NCI-H128 (cell line): Measurements from ENCODE around the gene FPGS.
"Not testable (repeated sequence)": the region's sequence is repeated elsewhere in the genome, so short reads cannot be mapped to it uniquely, and the experiment has no call there.

Experiments
- DNase-seq: peaks from one replicate; lab custom pipeline; 2025; ENCODE audit not compliant: unreplicated experiment; lab: John Stamatoyannopoulos, UW

The FPGS gene

DNA sequence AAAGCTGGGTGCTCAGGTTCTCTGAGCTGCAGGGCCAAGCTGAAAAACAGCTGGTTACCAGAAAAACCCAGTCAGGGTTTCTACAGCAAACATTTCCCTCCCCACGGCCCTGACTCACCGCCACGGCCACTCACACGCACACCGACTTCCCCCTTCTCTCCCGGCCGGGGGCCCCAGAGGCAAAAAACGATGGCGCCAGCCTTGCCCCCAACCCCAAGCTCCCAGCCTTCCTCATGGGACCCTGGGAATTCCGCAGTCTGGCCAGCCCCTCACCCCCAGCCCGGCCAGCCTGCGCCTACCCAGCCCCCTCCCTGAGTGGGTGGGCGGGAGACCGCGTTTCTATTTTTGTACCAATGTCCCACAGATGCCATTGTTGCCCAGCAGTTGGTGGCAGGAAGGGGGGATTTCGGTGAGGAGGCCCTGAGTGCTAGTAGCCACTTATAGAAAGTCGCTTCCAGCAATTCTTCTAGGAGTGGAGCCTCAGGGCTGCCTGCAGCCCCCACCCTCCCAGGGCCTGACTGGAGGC, 33.4 kb downstream of the FPGS start:
- no peak for DNase-seq

DNA sequence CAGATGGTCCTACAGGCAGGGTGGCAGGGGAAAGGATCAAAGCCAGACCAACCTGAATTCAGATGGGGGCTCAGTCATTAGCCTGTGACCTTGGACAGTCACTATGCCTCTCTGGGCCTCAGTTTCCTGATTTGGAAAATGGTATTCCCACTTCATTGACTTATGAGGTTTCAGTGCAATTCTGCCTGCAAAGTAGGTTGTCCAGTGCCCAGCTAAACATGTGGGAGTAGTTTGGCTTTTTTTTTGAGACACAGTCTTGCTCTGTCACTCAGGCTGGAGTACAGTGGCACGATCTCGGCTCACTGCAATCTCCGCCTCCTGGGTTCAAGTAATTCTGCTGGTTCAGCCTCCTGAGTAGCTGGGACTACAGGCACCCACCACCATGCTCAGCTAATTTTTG, 33.9 kb downstream of the FPGS start:
- DNase-seq = not testable (repeated sequence)

DNA sequence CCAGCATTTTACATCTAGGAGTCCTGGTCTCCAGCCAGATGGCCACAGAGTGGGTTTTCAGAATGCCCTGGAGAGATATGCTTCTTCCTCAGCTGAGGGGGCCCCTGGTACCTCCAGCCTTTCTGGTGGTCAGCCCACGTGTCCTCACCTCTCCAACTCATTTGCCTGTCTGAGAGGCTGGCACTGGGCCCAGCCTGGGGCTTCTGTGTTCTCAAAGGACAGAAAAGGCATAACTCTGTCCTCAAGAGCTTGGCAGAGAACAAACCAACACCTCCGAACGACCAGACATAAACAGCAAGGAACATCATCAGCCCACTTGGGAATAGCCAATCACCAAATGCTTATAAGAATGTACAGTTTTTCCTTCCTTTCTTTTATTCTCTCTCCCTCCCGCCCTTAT, 34.7 kb downstream of the FPGS start:
- no peak for DNase-seq

DNA sequence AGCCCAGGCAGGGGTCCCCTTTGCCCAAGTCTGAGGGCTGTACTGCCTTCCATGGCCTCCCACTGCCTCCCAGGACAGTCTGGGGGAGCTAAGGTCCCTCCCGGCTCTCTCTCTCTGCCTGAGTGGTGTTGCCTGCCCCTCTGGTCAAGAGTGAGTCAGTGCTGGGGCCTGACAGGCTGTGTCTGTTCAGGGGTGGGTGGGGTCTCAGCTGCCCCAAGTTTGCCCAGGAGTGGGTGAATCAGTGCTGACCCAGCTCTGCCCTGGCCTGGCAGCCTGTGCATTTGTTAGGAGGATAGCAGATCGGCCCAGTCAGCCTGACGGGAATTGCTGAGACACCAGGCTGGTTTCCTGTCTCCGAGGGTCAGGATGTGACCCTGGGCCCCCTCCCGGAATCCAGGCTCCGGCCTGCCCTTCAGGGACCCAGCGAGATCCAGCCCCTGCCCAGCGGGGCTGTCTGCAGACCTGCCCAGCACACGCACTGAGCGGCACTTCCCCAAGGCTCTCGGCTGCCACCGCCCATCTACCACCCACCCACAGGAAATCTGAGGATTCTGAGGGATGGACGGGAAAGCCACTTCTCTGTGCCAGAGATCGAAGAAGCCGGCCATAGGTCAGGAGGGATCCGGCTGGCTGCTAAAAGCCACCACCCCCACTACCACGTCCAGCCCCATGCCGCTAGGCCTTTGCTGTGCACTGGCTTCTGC, 35.8 kb downstream of the FPGS start:
- no peak for DNase-seq

DNA sequence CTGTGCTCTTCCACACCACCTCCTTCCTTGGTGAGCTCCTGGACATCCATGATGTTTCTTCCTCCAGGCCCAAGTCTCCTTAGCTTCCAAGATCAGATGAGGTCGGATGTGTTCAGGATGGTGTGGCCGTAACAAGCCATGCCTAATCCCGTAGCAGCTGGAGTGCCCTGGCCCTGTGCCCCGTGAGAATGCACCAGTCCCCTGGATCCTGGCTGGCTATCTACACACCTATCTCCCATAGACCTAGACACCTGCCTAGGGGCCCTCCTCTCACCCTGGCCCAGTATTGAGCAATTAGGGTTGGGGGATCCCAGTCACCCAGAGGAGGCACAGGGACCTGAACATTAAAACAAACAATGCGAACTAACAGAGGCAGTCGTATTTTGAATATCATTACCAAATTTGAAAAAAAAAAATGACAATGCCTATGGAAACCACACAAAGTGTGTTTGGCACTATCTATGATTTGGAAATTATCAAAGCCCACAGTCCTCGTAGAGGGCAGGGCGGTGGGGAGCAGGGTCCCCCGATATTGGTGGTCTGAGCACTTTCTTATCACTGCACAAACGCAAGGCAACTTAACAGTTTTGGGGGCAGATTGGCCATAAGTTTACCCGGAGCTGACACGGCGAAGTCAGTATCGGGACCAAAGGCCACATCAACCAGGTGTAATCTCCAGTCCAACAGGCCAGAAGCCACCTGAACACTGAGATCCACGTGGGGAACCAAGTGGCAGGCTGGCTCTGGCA, 38.6 kb downstream of the FPGS start:
- no peak for DNase-seq

DNA sequence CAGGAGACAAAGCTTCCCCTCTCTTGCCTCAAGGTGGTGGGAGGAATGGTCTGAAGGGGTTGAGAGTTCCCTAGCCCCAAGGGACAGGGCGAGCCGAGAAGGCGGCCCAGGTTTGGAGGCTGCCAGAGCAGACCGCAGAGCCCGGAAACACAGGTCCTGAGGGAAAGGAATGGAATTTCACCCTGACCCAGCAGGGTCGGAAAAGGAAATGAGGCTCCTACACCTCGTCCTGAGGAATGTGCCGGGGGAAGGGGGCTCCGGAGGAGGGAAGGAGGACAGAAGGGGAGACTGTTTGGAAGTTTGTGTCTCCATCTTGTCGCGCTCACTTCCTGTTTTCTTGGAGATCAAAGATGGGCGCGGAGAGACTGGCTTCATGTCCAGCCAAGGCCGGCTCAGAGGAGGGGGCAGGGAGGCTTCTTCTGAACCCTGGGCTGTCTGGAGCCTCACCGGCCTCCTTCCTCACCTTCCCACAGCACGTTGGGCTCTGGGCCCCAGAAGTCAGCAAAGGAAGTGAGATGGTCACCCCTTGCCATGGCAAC, 42.2 kb downstream of the FPGS start:
- no peak for DNase-seq

DNA sequence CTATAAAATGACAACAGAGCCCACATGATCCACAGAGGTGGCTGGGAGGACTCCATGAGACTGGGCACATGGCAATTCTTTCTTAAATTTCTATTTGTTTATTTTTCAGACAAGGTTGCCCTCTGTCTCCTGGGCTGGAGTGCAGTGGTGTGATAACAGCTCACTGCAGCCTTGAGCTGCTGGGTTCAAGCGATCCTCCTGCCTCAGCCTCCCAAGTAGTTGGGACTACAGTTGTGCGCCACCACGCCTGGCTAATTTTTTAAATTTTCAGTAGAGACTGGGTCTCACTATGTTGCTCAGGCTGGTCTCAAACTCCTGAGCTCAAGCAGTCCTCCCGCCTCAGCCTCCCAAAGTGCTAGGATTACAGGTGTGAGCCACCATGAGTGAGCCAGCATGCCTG, 42.9 kb downstream of the FPGS start:
- DNase-seq = not testable (repeated sequence)

DNA sequence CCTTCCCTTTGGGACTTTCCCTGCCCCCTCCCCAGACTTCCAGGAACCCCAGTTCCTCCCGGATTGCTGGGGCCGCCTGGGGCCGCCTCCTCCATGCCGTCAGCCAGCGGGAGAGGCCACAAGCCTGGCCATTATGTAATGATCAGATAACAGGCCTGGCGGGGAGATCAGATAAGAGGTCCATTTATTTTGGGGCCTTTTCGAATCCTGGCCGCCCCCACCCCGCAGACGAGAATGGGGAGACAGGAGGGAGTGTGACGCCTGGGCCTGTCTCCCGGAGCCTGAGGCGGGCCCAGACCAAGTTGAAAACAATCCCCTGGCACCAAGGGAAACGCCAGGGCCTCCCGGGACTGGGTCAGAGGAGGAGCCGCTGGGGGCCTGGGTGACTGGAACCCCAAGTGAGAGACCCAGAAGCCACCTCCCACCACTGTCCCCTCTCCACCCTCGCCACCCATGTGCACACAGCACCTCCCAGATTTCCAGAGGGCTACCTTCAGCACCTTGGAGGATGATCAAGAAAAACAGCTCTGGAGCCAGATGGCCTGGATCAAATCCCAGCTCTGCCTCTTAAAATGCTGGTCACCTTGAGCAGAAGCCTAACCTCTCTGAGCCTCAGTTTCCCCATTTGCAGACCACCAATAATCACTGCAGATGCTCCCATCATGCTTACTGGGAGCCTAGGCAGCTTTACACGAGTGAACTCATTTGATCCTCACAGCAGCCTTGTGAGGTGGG, 43.9 kb downstream of the FPGS start:
- DNase-seq = no peak

DNA sequence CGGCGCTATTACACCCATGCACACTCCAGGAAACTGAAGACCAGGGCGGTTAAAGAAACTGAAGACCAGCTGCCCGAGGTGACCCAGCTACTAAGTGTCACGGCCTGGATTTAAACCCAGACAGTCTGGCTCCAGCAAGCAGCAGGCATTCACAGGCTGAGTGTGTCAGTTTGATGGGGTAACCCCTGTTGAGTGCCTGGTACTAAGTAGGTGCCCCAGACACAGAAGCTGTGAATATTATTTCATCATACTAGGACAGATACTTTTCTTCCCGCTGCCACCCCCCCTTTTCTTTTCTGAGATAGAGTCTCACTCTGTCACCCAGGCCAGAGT, 44.5 kb downstream of the FPGS start:
- DNase-seq = no peak

DNA sequence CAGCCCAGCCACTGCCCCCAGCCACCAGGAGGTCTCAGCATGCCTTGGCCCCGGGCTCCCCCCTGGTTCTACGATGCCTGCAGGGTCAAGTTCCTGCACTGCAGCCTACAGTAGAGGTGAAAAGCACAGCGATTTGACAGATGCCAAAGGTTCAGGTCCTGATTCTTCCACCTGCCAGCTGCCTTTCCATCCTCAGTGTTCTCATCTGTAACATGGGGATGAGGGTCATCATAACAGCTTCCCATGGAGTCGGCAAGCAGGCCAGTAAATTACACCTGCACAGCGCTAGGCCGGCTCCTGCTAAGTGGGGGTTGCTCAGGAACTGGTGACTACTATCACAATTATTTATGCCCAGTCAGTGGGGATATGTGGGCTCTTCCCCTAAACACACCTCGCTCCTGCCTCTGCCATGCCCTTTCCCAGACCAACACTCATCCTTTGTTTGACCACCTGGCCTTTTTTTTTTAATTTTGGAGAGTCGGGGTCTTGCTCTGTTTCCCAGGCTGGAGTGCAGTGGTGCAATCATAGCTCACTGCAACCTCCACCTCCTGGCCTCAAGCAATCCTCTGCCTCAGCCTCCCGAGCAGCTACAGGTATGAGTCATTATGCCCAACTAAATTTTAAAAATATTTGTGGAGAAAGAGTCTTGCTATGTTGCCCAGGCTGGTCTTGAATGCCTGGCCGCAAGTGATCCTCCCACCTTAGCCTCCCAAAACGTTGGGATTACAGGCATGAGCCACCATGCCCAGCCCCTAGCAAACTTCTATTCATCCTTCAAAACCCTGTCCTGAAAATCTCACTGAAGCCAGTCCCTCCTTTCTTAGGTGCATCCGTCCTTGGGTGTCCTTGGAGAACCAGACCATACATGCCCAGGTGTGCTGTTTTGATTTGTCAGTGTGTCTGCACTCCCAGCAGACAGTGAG, 45.4 kb downstream of the FPGS start:
- DNase-seq = no peak

DNA sequence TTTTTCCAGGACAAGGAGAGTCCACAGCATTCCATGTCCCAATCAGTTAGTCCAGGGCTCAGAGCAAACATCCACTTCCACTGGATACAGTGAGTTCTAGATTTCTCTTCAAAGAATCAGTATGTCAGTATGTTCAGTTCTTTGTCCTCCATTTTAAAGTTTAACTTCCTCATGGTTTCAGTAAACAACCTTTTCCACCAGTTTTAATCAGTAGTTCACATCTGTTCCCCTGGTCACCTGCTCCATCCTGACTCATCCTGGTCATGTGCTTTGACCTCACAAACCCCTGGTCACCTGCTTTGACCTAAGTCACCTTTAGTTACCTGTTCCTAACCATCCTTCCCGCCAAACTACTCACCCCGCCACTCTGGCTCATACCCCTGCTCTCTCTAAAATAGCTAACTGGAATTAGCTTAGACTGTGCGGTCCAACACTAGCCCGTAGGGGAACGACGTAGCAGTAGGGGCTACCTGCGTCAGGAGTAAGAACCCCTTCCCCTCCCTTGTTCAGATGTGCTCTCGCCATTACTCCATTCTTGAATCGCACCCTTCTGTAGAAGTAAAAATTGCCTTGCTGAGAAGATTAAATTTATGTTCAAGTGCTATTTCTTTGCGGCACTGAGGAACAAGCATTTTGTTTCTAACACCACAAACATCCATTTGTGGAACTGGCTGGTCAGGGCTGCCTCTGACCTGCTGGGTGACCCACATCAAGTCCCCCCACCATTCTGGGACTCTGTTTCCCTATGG, 46.2 kb downstream of the FPGS start:
- DNase-seq = no peak

DNA sequence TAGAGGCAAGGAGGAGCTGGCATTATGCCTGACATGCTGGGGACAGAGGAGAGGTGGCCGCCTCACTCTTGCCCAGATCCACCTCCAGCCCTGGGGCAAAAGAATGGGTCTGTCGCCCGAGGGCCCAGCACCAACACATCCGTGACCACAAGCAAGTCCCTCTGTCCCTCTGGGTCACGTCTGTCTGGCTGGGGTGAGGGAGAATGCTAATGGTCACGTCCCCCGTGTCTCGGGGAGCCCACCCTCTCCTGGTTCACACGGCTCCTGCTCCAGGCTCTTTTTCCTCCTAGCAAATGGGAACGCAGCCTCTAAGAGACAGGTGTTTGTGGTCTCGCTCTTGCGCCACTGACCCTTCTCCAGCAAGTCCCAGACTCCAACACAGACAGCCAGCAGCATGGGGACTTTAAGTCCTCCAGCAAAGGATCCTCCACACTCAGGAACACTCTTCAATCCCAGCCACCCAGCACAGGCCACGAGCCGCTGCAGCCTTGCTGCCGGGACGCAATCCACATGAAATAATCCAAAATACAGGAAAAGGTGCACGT, 47.7 kb downstream of the FPGS start:
- no peak for DNase-seq

DNA sequence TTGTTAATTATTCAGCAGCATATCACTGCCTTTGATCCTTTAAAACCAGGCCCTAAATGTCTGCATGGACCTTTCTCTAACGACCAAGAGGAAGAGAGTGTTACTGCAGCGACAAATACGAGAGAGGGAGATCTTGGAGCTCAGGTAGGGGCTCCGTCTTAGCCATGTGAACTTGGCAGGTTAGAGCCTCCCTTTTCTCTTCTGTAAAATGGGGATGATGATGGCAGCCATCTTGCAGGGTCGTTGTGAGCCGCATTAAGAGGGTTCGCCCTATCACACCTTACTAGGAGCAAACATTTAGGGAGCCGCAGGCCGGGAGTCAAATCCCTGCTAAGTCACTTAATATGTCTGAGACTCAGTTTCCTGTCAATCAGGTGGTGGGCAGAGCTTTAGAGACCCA, 50.1 kb downstream of the FPGS start:
- DNase-seq = no peak

DNA sequence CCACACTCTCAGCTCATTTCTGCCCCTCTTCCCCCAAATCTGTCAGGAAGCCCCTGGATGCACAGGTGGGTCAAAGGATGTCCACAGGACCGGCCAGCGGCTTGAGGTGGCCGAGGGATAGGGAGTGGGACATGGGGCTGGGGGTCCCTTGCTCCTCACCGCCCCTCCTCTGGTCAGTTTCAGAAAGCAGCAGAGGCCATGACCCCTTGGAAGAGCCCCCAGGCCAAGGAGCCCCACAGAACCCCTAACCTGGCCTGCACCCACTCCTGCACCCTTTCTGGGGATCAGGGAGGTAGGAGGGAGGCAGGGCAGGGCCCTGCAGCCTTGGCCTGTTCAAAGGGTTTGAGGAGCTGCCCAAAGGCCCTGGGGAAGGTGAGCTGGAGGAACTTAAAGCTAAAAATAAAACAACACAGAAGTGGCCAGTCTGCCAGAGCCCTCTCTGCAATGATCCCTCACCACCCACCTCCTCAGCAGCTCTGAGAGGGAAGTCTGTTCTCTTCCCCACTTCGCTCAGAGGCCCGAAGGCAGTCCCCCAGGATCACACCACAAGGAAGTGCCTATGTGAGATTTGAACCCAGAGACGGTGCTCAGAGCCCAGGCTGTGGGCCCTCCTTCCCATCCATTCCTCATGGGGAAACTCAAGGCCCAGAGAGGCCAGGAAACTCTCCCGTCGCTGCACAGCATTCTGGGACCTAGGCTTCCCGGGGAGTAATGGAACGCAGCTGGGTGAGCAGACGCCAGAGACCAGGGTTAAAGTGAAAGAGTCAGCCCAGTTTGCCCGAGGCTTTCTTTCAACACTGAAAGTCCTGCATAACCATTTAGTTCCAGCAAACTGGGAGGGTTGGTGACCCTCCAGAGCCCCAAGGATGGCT, 50.9 kb downstream of the FPGS start:
- DNase-seq = no peak

DNA sequence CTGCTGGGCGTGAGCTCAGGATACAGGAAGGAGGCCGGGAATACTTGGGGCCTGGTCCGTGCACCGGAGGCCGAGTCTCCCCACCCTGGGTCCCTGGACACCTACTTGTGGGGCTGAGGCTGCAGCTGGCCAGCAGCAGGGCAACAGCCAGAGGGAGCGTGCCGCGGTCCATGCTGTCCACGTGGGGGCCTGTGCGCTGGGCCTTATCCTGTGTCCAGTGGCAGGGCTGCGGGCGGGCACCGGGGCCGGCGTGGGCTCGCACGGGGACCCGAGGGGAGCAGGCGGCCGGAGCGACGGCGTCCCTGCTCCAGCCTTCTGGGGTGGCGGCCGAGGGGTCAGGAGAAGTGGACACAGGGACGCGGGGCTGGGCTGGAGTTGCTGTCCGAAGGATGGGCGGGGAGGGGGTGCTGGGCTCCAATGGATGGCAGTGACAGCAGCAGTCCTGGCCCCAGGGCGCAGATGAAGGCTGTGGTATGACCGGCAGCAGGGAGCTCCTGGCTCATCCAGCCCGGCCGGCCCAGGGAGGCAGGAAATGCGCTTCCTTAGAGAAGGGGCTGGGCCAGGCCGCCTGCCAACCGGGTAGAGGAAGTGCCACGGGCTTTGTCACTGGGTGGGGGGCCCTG, 51.6 kb downstream of the FPGS start, which contains the start of gene ENG:
ENG (minus strand) TSS at position 475 of the 623 bp plus-strand sequence; CDS start at position 172, 303 bp downstream.
- DNase-seq = no peak

DNA sequence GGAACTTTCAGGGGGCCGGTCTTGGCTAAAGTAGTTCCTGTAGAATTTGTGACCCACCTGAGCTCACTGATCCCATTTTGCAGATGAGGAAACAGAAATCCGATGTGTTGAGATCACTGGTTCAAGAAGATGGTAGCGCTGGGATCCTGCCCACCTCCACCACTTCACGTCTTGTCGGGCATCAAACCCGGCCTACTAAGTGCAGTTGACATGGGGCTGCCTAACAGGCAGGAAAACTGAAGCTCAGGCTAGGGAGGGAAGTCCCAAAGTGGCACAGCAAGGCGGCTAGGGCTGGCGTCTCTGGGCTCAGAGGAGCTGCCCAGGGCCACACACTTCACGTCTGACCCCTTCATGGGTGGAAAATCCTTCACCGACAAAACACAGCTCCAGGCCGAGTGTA, 52.3 kb downstream of the FPGS start:
- DNase-seq = no peak

DNA sequence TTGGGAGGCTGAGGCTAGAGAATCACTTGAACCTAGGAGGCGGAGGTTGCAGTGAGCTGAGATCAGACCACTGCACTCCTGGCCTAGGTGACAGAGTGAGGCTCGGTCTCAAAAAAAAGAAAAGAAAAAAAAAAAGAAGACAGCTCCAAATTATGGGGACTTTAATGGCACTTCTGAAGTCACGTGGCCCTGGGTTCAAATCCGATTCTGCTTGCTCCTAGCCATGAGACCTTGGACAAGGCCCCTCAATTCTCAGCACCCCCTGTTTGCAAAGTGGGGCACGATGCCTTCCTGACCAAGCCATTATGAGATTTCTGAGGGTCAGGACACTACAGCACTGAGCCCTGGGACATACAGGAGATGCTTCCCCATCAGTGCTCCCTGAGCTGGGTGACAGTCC, 52.8 kb downstream of the FPGS start:
- no peak for DNase-seq

DNA sequence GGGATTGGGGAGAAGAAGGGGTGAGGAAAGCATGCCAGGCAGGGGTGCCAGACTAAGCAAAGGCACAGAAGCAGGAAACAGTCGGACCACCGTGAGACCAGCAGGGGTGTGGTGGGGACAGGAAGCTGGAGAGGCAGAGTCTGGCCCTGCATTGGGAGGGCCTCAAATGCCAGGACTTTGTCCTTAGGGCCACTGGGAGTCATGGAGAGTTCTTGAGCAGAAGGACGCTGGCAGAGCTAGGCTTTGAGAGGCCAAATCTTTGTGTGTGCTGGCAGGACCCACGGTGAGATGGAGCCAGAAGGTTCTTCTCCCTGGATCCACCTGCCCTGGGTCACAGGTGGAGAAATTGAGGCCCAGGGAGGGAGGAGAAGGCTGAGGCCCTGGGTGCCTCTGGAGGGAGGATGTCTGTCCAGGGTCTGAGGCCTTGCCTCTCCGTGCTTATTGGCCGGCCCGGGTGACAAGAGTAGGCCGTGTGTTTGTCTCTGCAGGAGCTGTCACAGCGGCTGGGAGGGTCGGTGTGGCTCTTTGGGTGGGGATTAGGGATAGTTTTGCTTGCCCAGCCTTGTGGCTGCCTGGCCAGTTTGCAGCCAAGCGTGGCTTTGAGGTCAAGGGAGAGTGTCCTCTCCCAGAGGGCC, 53.5 kb downstream of the FPGS start:
- no peak for DNase-seq
